Fibroblast of villous mesenchyme (primary cell): ENCODE measurements around the gene BAIAP2. TPM values are rescaled to one million over a fixed set of nuclear protein-coding genes. Genes with fewer than 3 reads are reported as not detected.

Experiments
- DNase-seq: peaks from one replicate; pipeline ENCODE4 v3.0.0-alpha.2; 2010; ENCODE audit warnings: low read depth
- H3K4me3 ChIP-seq: 2 replicates; pipeline ENCODE4 v1.5.1; 2011; ENCODE audit warnings: low read depth, mild to moderate bottlenecking, low read length
- CTCF ChIP-seq: IDR thresholded peaks from 2 replicates; pipeline ENCODE4 v1.5.1; 2012; ENCODE audit warnings: low read depth, mild to moderate bottlenecking, low read length; ENCODE audit not compliant: insufficient read depth
- total RNA-seq: library from RNA; depleted of rRNA; stranded (reverse); fragments of >200 nt; gene quantifications from 2 replicates; pipeline ENCODE4 v1.2.3, GENCODE V29; 2012

The BAIAP2 gene
- total RNA-seq, 1 donor: 25.0 TPM

- H3K4me3 ChIP-seq: no peak overlapping the region
- no peak for TF ChIP-seq CTCF
- DNase-seq: no peak
Observed at GRCh38 chr17:80998118-80998747, 36.7 kb upstream of the BAIAP2 start.

- DNase-seq: no peak
- no peak overlapping the region for H3K4me3 ChIP-seq
- TF ChIP-seq CTCF: no peak
Observed at GRCh38 chr17:80998748-80999535, 36.0 kb upstream of the BAIAP2 start.

GRCh38 chr17:80999536-81000333 is 35.2 kb upstream of the BAIAP2 start:
- TF ChIP-seq CTCF: no peak
- no peak overlapping the region for H3K4me3 ChIP-seq
- DNase-seq: no peak

- H3K4me3 ChIP-seq: no peak overlapping the region
- no peak for TF ChIP-seq CTCF
- DNase-seq: no peak
Observed at GRCh38 chr17:81000334-81000630, 34.7 kb upstream of the BAIAP2 start.

GRCh38 chr17:81000631-81001357 is 34.2 kb upstream of the BAIAP2 start:
- no peak overlapping the region for H3K4me3 ChIP-seq
- DNase-seq: no peak
- TF ChIP-seq CTCF: no peak

GRCh38 chr17:81002013-81002384 is 33.0 kb upstream of the BAIAP2 start:
- TF ChIP-seq CTCF: no peak
- H3K4me3 ChIP-seq: no peak overlapping the region
- no peak for DNase-seq
